Measurements from ENCODE around the gene VPS54.

GRCh38 chr2:64059270-64059669, 40.0 kb upstream of the VPS54 start:
- TF ChIP-seq BHLHE40 (IDR thresholded peaks at IDR 0.05; ENCODE audit: borderline replicate concordance) (no peak), FOXM1 (IDR thresholded peaks at IDR 0.05; ENCODE audit: borderline replicate concordance) (no peak), FOXA1 (IDR thresholded peaks at IDR 0.05) (no peak), ELF4 (IDR thresholded peaks at IDR 0.05) (no peak), TARDBP (IDR thresholded peaks at IDR 0.05) (no peak), PKNOX1 (IDR thresholded peaks at IDR 0.05) (no peak), FOXK2 (IDR thresholded peaks at IDR 0.05) (no peak), SP1 (IDR thresholded peaks at IDR 0.05) (no peak), ARNT (IDR thresholded peaks at IDR 0.05) (no peak), HDGF (IDR thresholded peaks at IDR 0.05; ENCODE audit: borderline replicate concordance) (no peak), ZNF384 (IDR thresholded peaks at IDR 0.05) (no peak), LEF1 (IDR thresholded peaks at IDR 0.05; ENCODE audit: borderline replicate concordance) (no peak), SUZ12 (IDR thresholded peaks at IDR 0.05) (no peak), NFRKB (IDR thresholded peaks at IDR 0.05) (no peak)
